ENCODE measurements around the gene CDH4.

DNA sequence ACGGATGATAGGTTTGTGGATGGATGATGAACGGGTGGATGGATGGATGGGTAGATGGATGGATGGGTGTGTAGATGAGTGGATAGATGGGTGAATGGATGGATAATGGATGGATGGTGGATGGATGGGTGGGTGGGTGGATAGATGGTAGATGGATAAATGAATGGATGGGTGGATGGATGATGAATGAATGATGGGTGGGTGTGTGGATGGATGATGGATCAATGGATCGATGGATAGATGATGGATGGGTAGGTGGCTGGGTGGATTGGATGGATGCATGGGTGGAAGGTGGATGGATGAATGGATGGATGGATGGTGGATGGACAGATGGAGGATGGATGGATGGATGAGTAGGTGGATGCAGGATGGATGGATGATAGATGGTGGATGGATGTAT is 419.5 kb downstream of the CDH4 start:
- TF ChIP-seq, protein P1, sequence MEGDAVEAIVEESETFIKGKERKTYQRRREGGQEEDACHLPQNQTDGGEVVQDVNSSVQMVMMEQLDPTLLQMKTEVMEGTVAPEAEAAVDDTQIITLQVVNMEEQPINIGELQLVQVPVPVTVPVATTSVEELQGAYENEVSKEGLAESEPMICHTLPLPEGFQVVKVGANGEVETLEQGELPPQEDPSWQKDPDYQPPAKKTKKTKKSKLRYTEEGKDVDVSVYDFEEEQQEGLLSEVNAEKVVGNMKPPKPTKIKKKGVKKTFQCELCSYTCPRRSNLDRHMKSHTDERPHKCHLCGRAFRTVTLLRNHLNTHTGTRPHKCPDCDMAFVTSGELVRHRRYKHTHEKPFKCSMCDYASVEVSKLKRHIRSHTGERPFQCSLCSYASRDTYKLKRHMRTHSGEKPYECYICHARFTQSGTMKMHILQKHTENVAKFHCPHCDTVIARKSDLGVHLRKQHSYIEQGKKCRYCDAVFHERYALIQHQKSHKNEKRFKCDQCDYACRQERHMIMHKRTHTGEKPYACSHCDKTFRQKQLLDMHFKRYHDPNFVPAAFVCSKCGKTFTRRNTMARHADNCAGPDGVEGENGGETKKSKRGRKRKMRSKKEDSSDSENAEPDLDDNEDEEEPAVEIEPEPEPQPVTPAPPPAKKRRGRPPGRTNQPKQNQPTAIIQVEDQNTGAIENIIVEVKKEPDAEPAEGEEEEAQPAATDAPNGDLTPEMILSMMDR (IDR thresholded peaks at IDR 0.05), result peak in 1 of 3 donors; percentile 26
- no peak for TF ChIP-seq POLR2A (IDR thresholded peaks at IDR 0.05)
